Measurements from ENCODE around the gene PTPRG.
"Not testable (repeated sequence)": the region's sequence is repeated elsewhere in the genome, so short reads cannot be mapped to it uniquely, and the experiment has no call there.

Gene PTPRG

DNA sequence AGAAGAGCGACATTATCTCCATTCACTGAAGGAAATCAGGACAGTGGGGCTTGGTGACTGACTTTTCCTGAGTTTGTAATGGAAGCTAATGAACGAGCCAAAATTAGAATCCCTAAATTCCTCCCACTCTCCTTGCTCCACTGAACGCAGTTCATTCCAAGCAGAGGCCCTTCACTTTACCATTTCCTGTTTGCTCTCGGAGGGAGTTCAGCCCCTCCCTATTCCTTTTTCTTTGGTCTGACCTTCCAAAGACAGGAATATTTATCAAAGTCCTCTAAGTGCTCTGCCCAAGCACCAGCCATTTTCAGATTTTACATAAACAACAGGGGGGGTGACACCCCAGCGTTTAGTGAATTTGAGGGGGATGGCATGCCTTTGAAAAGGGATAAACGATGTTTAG lies 24.0 kb upstream of the PTPRG start:
- TF ChIP-seq, protein P1, sequence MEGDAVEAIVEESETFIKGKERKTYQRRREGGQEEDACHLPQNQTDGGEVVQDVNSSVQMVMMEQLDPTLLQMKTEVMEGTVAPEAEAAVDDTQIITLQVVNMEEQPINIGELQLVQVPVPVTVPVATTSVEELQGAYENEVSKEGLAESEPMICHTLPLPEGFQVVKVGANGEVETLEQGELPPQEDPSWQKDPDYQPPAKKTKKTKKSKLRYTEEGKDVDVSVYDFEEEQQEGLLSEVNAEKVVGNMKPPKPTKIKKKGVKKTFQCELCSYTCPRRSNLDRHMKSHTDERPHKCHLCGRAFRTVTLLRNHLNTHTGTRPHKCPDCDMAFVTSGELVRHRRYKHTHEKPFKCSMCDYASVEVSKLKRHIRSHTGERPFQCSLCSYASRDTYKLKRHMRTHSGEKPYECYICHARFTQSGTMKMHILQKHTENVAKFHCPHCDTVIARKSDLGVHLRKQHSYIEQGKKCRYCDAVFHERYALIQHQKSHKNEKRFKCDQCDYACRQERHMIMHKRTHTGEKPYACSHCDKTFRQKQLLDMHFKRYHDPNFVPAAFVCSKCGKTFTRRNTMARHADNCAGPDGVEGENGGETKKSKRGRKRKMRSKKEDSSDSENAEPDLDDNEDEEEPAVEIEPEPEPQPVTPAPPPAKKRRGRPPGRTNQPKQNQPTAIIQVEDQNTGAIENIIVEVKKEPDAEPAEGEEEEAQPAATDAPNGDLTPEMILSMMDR (conservative IDR thresholded peaks at IDR 0.05; ENCODE audit: control insufficient read depth, insufficient read depth, low read depth, low read length), result no peak
- H3K4me3 ChIP-seq (ENCODE audit: control insufficient read depth, low read depth, low read length), result no peak overlapping the region
- DNase-seq (ENCODE audit: low read depth), result no peak

DNA sequence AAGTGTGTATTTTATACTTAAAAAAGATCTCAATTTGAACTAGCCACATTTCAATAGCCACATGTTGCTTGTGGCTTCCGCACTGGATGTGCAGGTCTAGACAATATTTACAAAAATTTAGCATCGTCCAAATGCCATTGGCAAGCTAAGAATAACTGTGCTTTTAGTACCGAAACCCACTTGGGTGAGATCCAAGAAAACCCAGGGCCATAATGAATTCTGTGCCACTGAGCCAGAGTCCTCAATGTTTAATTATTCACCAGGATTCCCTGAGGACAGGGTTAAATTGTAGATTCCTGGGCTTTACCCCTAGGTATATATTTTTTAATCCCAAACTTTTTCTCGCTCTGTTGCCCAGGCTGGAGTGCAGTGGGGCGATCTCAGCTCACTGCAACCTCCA lies 22.9 kb upstream of the PTPRG start:
- H3K4me3 ChIP-seq (ENCODE audit: control insufficient read depth, low read depth, low read length), result no peak overlapping the region
- TF ChIP-seq, protein P1 (conservative IDR thresholded peaks at IDR 0.05; ENCODE audit: control insufficient read depth, insufficient read depth, low read depth, low read length), result no peak
- DNase-seq (ENCODE audit: low read depth), result no peak

DNA sequence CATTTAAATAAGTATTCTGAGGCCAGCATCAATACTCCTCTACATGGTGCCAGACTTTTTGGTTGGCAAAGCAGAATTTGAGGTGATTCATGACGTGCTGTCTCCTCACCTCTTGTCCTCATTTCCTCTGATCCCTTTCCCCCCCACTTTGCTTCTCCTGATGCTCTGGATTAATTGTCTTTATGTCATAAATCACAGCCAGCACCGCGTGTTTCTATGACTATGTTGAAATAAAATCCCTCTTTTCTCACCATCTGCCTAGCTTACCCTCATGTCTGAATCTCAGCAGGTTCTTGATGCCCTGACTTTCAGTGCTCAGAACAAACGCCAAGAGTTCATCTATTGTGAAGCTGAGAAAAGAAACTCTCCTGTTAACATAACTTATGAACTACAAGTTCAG lies 19.7 kb upstream of the PTPRG start:
- no peak for DNase-seq (ENCODE audit: low read depth)
- no peak overlapping the region for H3K4me3 ChIP-seq (ENCODE audit: control insufficient read depth, low read depth, low read length)
- TF ChIP-seq, protein P1 (conservative IDR thresholded peaks at IDR 0.05; ENCODE audit: control insufficient read depth, insufficient read depth, low read depth, low read length), result no peak

DNA sequence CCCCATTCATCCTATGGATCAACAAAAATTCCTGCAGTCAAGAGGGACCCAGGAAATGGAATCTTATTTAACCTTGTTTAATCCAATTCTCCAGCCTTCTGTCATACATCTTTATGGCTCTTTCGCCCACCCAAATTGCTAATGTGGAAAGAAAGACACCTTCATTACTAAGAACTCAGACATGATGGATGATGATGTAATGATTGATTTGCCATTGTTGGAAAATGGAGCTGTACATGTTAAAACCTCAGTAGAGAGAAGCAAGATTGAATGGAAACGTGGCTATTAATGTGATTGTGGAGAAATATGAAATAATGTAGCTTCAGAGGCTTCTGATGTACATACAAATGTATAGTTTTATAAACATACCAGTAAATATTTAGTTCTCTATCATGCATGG lies 15.7 kb upstream of the PTPRG start:
- TF ChIP-seq, protein P1 (conservative IDR thresholded peaks at IDR 0.05; ENCODE audit: control insufficient read depth, insufficient read depth, low read depth, low read length), result no peak
- no peak for DNase-seq (ENCODE audit: low read depth)
- H3K4me3 ChIP-seq (ENCODE audit: control insufficient read depth, low read depth, low read length), result no peak overlapping the region

DNA sequence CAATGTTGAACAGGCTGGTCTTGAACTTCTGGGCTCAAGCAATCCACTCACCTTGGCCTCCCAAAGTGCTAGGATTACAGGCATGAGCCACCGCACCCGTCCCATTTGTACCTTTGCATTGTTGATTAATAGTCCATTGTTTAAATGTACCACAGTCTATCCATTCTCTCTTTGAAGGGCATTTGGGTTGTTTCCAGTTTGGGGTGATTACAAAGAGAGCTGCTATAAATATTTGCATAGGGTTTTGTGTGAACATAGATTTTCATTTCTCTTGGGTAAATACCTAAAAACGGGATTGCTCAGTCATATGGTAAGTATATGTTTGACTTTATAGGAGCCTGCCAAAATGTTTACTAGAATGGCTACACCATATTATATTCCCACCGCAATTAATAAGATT lies 13.7 kb upstream of the PTPRG start:
- TF ChIP-seq, protein P1 (conservative IDR thresholded peaks at IDR 0.05; ENCODE audit: control insufficient read depth, insufficient read depth, low read depth, low read length), result no peak
- no peak for DNase-seq (ENCODE audit: low read depth)
- H3K4me3 ChIP-seq (ENCODE audit: control insufficient read depth, low read depth, low read length), result no peak overlapping the region

DNA sequence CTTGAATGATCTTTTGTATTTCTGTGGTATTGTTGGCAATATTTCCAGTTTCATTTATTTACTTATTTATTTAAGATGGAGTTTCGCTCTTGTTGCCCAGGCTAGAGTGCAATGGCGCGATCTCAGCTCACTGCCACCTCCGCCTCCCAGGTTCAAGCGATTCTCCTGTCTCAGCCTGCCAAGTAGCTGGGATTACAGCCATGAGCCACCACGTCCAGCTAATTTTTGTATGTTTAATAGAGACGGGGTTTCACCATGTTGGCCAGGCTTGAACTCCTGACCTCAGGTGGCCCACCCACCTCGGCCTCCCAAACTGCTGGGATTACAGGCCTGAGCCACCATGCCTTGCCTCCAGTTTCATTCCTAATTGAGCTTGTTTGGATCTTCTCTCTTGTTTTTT lies 8.7 kb upstream of the PTPRG start:
- not testable (repeated sequence) for DNase-seq (ENCODE audit: low read depth); H3K4me3 ChIP-seq (ENCODE audit: control insufficient read depth, low read depth, low read length)

DNA sequence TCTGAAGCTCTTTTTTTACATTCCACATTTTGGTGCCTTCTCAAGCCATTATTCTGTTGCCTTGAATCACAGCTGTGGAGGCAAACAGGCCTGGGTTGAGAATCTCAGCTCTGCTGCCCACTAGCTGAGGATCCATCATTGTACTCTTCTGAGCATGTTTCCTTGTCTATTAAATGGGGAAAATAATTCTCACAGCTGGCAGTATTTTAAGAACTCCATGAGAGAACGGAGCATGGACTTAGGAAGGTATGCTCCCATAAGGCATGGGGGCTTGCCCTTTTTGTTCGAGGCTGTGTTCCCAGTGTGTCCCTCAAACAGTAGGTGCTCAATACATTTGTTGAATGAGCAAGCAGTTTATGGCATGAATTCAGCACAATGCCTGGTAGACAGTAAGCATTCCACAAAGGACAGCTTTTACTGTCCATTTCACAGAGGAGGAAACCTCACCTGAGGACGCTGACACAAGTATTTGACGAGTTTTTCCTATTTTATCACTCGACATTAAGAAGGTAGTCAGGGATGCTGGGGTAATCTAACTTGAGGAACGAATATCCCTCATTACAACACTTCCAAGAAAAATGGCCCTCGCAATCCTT lies 2.1 kb upstream of the PTPRG start:
- peak; percentile 35 for DNase-seq (ENCODE audit: low read depth)

More for the DNA sequence above, 2.1 kb upstream of the PTPRG start:
- TF ChIP-seq, protein P1 (conservative IDR thresholded peaks at IDR 0.05; ENCODE audit: control insufficient read depth, insufficient read depth, low read depth, low read length), result peak; percentile 26
- no peak overlapping the region for H3K4me3 ChIP-seq (ENCODE audit: control insufficient read depth, low read depth, low read length)
